Natural killer cell (primary cell): Measurements from ENCODE around the gene KCNJ11. TPM values are rescaled to one million over a fixed set of nuclear protein-coding genes. Genes with fewer than 3 reads are reported as not detected.

Experiments used
- ATAC-seq, 3 donors: fragments of 150-1000 bp in 2 of 3; fragments of 200-7000 bp in 1 of 3; cut with Tn5 transposase; 1 replicate in 1 of 3; 2 replicates in 2 of 3; pipeline ENCODE4 v1.10.0; 2021; ENCODE audit warnings: mild to moderate bottlenecking in 2 of 3, moderate library complexity in 2 of 3
- DNase-seq, 2 donors: peaks; one replicate each; pipeline versions ENCODE4 v3.0.0 to v3.0.0-alpha.2; 2013 to 2021; ENCODE audit warnings: mixed read lengths in 1 of 2
- H3K27ac ChIP-seq: one replicate; pipeline ENCODE4 v1.5.1; 2013; ENCODE audit warnings: mild to moderate bottlenecking, low read length
- H3K27me3 ChIP-seq: one replicate; pipeline ENCODE4 v1.6.1; 2013; ENCODE audit warnings: low read length; ENCODE audit not compliant: control insufficient read depth, insufficient read depth
- H3K36me3 ChIP-seq: one replicate; pipeline ENCODE4 v1.6.1; 2013; ENCODE audit warnings: low read length; ENCODE audit not compliant: control insufficient read depth, insufficient read depth
- H3K4me1 ChIP-seq: one replicate; pipeline ENCODE4 v1.6.1; 2013; ENCODE audit warnings: low read length; ENCODE audit not compliant: control insufficient read depth, insufficient read depth
- H3K4me3 ChIP-seq: one replicate; pipeline ENCODE4 v1.5.1; 2013; ENCODE audit warnings: low read length
- H3K9me3 ChIP-seq: one replicate; pipeline ENCODE4 v1.6.1; 2013; ENCODE audit warnings: low read length; ENCODE audit not compliant: control insufficient read depth, insufficient read depth
- H3K27ac Mint-ChIP-seq, 2 donors: one replicate each; pipeline ENCODE4 v1.8.0; 2022; ENCODE audit warnings: mild to moderate bottlenecking in 2 of 2, mixed read lengths in 2 of 2, moderate library complexity in 1 of 2
- H3K27me3 Mint-ChIP-seq, 2 donors: one replicate each; pipeline ENCODE4 v1.8.0; 2022; ENCODE audit warnings: low read depth in 2 of 2, mixed read lengths in 2 of 2
- H3K36me3 Mint-ChIP-seq: one replicate; pipeline ENCODE4 v1.8.0; 2022; ENCODE audit warnings: mixed read lengths
- H3K4me1 Mint-ChIP-seq, 2 donors: one replicate each; pipeline ENCODE4 v1.8.0; 2022; ENCODE audit warnings: mixed read lengths in 2 of 2
- H3K4me3 Mint-ChIP-seq: one replicate; pipeline ENCODE4 v1.8.0; 2022; ENCODE audit warnings: mild to moderate bottlenecking, moderate library complexity, mixed read lengths
- H3K9me3 Mint-ChIP-seq, 2 donors: one replicate each; pipeline ENCODE4 v1.8.0; 2022; ENCODE audit warnings: mixed read lengths in 2 of 2
- CTCF ChIP-seq: fragments of 200-600 bp; IDR thresholded peaks from one replicate; pipeline ENCODE4 v1.8.0; 2022; ENCODE audit warnings: antibody characterized with exemption
- WGBS: methylation state at CpG from one replicate; pipeline ENCODE4 v1.1.7; 2013; ENCODE audit warnings: missing lambda C conversion rate; ENCODE audit not compliant: insufficient coverage; 5-methylcytosine and 5-hydroxymethylcytosine counted together
- intact Hi-C: fragments of 100-400 bp; cut with micrococcal nuclease; formaldehyde crosslinking; loops from one replicate; pipeline ENCODE4 v1.14.2; 2022
- total RNA-seq, 4 donors: library from RNA; stranded (reverse); fragments of 120-200 nt in 1 of 4; gene quantifications; one replicate each; pipeline versions ENCODE4 v1.2.3 to v1.2.4, GENCODE V29; 2013 to 2022

The KCNJ11 gene
- total RNA-seq, 3 donors from 2014 or later (not counting 1 experiment from before 2014, with no cell fraction given): 1.00 TPM; not detected in 2

- H3K27me3 ChIP-seq: no peaks in the 10 kb centered on the region
- no peak overlapping the region for H3K4me3 Mint-ChIP-seq
- no peaks in the 10 kb centered on the region for H3K36me3 ChIP-seq
- ATAC-seq (no peak), DNase-seq (no peak)
- 95% methylated on average over 5 of the region's 5 CpGs for WGBS
- H3K9me3 ChIP-seq: no peaks in the 10 kb centered on the region
- no peaks in the 10 kb centered on the region for H3K36me3 Mint-ChIP-seq
- H3K4me3 ChIP-seq: no peak overlapping the region
- H3K4me1 ChIP-seq: peaks cover 13% of the 10 kb centered on the region
- H3K27ac Mint-ChIP-seq: no peak overlapping the region
- peaks cover 9 to 11% of the 10 kb centered on the region in 2 donors for H3K4me1 Mint-ChIP-seq
- no peak overlapping the region for H3K27ac ChIP-seq
- no peak for TF ChIP-seq CTCF
- no peaks in the 10 kb centered on the region for H3K9me3 Mint-ChIP-seq
- intact Hi-C loops: no loop called here
- H3K27me3 Mint-ChIP-seq: no peaks in the 10 kb centered on the region
These were observed 3.0 kb downstream of the KCNJ11 start for GRCh38 chr11:17385492-17385891.

GRCh38 chr11:17384002-17384511 lies 4.4 kb downstream of the KCNJ11 start:
- Mint-ChIP-seq H3K9me3 (no peaks in the 10 kb centered on the region), H3K27ac (no peak overlapping the region), H3K4me1 (peaks cover 9 to 11% of the 10 kb centered on the region in 2 donors), H3K4me3 (no peak overlapping the region), H3K27me3 (no peaks in the 10 kb centered on the region), H3K36me3 (no peaks in the 10 kb centered on the region)
- no peaks in the 10 kb centered on the region for H3K36me3 ChIP-seq
- H3K9me3 ChIP-seq: no peaks in the 10 kb centered on the region
- H3K27me3 ChIP-seq: no peaks in the 10 kb centered on the region
- 59% methylated on average over 6 of the region's 6 CpGs for WGBS
- H3K4me3 ChIP-seq: no peak overlapping the region
- DNase-seq: peak; percentile 72 to 92
- ATAC-seq: peak; percentile 64 to 79 (median 77)
- H3K4me1 ChIP-seq: peaks cover 5% of the 10 kb centered on the region
- TF ChIP-seq CTCF: peak; percentile 97
- H3K27ac ChIP-seq: no peak overlapping the region
- intact Hi-C loops: loop anchor here (1.0 kb wide), 3 partner anchors 120 to 154 kb away; no protein-coding TSS in a partner anchor

- intact Hi-C loops: no loop called here
- no peak for TF ChIP-seq CTCF
- H3K4me1 Mint-ChIP-seq: peaks cover 6 to 9% of the 10 kb centered on the region in 2 donors
- no peaks in the 10 kb centered on the region for H3K36me3 Mint-ChIP-seq
- H3K9me3 ChIP-seq: no peaks in the 10 kb centered on the region
- no peaks in the 10 kb centered on the region for H3K27me3 Mint-ChIP-seq
- no peak overlapping the region for H3K4me3 ChIP-seq
- DNase-seq (peak in 1 of 2 donors; percentile 19), ATAC-seq (peak; percentile 1 to 8 (median 6))
- no peak overlapping the region for H3K27ac Mint-ChIP-seq
- H3K9me3 Mint-ChIP-seq: no peaks in the 10 kb centered on the region
- WGBS: 90% methylated on average over 1 of the region's 1 CpG
- no peak overlapping the region for H3K4me3 Mint-ChIP-seq
- no peaks in the 10 kb centered on the region for H3K36me3 ChIP-seq
- H3K27me3 ChIP-seq: no peaks in the 10 kb centered on the region
- no peak overlapping the region for H3K27ac ChIP-seq
- H3K4me1 ChIP-seq: peaks cover 1% of the 10 kb centered on the region
These were observed 5.0 kb downstream of the KCNJ11 start for GRCh38 chr11:17383461-17383860.
